Measurements from ENCODE around the gene ZNF771.

ZNF771 gene

GRCh38 chr16:30378236-30379157, 28.9 kb upstream of the ZNF771 start:
- peak; percentile 80 for ATAC-seq (replicated peaks; ENCODE audit: extremely low read depth, poor library complexity, severe bottlenecking)
- Mint-ChIP-seq H3K36me3 (ENCODE audit: insufficient read depth) (peaks cover 32% of the 10 kb centered on the region), H3K27me3 (no peaks in the 10 kb centered on the region), H3K4me1 (peaks cover 63% of the 10 kb centered on the region), H3K4me3 (peak overlapping the region; percentile 98), H3K27ac (ENCODE audit: low read depth) (peak overlapping the region; percentile 99), H3K9me3 (no peaks in the 10 kb centered on the region)
- DNase-seq (ENCODE audit: low spot score in 2 of 2), result peak; percentile 95 to 99

GRCh38 chr16:30379158-30379783, 28.1 kb upstream of the ZNF771 start:
- H3K27me3 Mint-ChIP-seq, result no peaks in the 10 kb centered on the region
- H3K27ac Mint-ChIP-seq (ENCODE audit: low read depth), result peak overlapping the region; percentile 99
- ATAC-seq (replicated peaks; ENCODE audit: extremely low read depth, poor library complexity, severe bottlenecking) (no peak), DNase-seq (ENCODE audit: low spot score in 2 of 2) (no peak)
- no peaks in the 10 kb centered on the region for H3K9me3 Mint-ChIP-seq
- peaks cover 32% of the 10 kb centered on the region for H3K36me3 Mint-ChIP-seq (ENCODE audit: insufficient read depth)
- H3K4me3 Mint-ChIP-seq, result peak overlapping the region; percentile 98
- H3K4me1 Mint-ChIP-seq, result peaks cover 67% of the 10 kb centered on the region

GRCh38 chr16:30380072-30380802, 27.2 kb upstream of the ZNF771 start:
- peaks cover 67% of the 10 kb centered on the region for H3K4me1 Mint-ChIP-seq
- ATAC-seq (replicated peaks; ENCODE audit: extremely low read depth, poor library complexity, severe bottlenecking) (no peak), DNase-seq (ENCODE audit: low spot score in 2 of 2) (no peak)
- H3K27ac Mint-ChIP-seq (ENCODE audit: low read depth), result peak overlapping the region; percentile 99
- H3K4me3 Mint-ChIP-seq, result peak overlapping the region; percentile 98
- no peaks in the 10 kb centered on the region for H3K27me3 Mint-ChIP-seq
- peaks cover 32% of the 10 kb centered on the region for H3K36me3 Mint-ChIP-seq (ENCODE audit: insufficient read depth)
- H3K9me3 Mint-ChIP-seq, result no peaks in the 10 kb centered on the region

GRCh38 chr16:30380803-30381208, 26.6 kb upstream of the ZNF771 start:
- no peak for DNase-seq (ENCODE audit: low spot score in 2 of 2)
- Mint-ChIP-seq H3K9me3 (no peaks in the 10 kb centered on the region), H3K27ac (ENCODE audit: low read depth) (peak overlapping the region; percentile 83), H3K36me3 (ENCODE audit: insufficient read depth) (peaks cover 32% of the 10 kb centered on the region), H3K4me1 (peaks cover 67% of the 10 kb centered on the region), H3K27me3 (no peaks in the 10 kb centered on the region), H3K4me3 (peak overlapping the region; percentile 98)
- no peak for ATAC-seq (replicated peaks; ENCODE audit: extremely low read depth, poor library complexity, severe bottlenecking)

GRCh38 chr16:30381291-30382041, 25.9 kb upstream of the ZNF771 start:
- Mint-ChIP-seq H3K27ac (ENCODE audit: low read depth) (peak overlapping the region; percentile 83), H3K4me3 (peak overlapping the region; percentile 98), H3K4me1 (peaks cover 67% of the 10 kb centered on the region), H3K27me3 (no peaks in the 10 kb centered on the region), H3K9me3 (no peaks in the 10 kb centered on the region), H3K36me3 (ENCODE audit: insufficient read depth) (peaks cover 32% of the 10 kb centered on the region)
- DNase-seq (ENCODE audit: low spot score in 2 of 2), result no peak
- no peak for ATAC-seq (replicated peaks; ENCODE audit: extremely low read depth, poor library complexity, severe bottlenecking)

DNA sequence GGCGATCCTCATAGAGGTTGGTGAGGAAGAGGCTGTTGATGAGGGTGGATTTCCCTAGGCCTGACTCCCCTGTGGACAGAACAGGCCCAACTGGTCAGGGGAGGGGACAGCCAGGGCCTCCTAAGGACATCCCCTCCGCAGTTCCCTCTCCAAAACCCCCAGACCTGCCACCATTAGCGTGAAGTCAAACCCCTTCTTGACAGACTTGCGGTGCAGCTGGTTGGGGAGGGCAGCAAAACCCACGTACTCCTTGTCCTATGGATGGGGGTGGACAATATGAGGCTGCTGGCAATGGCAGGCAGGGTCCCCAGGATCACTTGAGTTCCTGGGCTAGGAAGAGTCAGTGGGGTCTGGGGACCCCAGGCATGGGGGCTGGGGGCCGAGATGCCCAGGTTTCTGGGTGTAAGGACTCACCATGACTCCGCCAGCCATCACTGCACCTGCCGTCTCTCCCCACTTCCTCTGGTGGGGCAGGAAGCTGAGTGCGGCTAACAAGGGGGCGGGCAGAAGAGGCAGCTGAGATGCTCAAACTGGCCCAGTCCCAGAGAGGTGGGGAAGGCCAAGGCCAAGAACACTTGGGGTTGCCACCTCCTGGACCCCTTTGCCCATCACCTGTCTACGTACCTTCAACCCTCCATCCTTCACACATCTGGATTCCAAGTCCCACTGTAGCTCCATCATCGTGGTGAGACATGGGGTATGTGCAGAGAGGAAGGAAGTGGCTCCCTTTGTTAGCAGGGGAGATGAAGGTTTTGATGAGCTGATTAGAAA, 25.1 kb upstream of the ZNF771 start, which contains the start of gene SEPTIN1:
SEPTIN1 (minus strand) TSS at position 451 of the 771 bp plus-strand sequence; CDS start at position 432, 19 bp downstream.
- DNase-seq (ENCODE audit: low spot score in 2 of 2) (peak; percentile 61 to 73), ATAC-seq (replicated peaks; ENCODE audit: extremely low read depth, poor library complexity, severe bottlenecking) (peak; percentile 48)
- H3K9me3 Mint-ChIP-seq, result no peaks in the 10 kb centered on the region
- no peaks in the 10 kb centered on the region for H3K27me3 Mint-ChIP-seq
- H3K4me1 Mint-ChIP-seq, result peaks cover 64% of the 10 kb centered on the region
- H3K36me3 Mint-ChIP-seq (ENCODE audit: insufficient read depth), result peaks cover 32% of the 10 kb centered on the region
- peak within 1 kb of the TSS; percentile 98 for H3K4me3 Mint-ChIP-seq
- peak within 1 kb of the TSS; percentile 83 for H3K27ac Mint-ChIP-seq (ENCODE audit: low read depth)

- DNase-seq (ENCODE audit: low spot score in 2 of 2) (no peak), ATAC-seq (replicated peaks; ENCODE audit: extremely low read depth, poor library complexity, severe bottlenecking) (no peak)
- Mint-ChIP-seq H3K4me3 (peak overlapping the region; percentile 98), H3K9me3 (no peaks in the 10 kb centered on the region), H3K27me3 (no peaks in the 10 kb centered on the region), H3K27ac (ENCODE audit: low read depth) (peak overlapping the region; percentile 83), H3K36me3 (ENCODE audit: insufficient read depth) (peaks cover 24% of the 10 kb centered on the region), H3K4me1 (peaks cover 51% of the 10 kb centered on the region)
Measured at GRCh38 chr16:30383521-30383920, 23.9 kb upstream of the ZNF771 start.

DNA sequence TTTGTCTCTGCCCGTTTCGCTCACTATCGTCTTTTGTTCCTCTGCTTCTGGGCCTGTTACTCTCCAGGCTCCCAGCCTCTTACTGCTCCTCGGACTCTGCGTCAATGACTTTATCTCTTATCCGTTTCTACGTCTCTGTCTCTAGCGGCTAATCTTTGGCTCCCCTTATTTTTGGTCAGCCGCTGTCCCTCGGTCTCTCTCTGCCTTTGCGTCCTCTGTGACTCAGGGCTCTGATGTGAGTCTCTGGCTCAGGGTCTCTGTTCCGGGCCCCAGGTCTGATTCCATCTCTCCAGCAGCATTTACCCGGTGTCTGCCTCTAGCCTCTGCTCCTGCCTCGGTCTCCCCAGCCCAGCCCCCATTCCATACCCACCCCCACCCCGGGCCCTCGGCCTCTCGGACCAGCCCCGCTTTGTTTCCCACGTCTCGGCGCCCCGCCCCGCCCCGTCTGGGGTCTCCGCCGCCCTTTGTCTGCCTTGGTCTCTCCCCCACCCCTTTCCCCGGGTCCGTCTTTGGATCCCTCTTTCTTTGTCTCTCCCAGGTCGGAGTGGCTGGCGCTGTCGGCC, 12.7 kb upstream of the ZNF771 start:
- Mint-ChIP-seq H3K27ac (ENCODE audit: low read depth) (peak overlapping the region; percentile 86), H3K4me3 (peak overlapping the region; percentile 81), H3K4me1 (peaks cover 34% of the 10 kb centered on the region), H3K9me3 (no peaks in the 10 kb centered on the region), H3K36me3 (ENCODE audit: insufficient read depth) (peaks cover 8% of the 10 kb centered on the region), H3K27me3 (no peaks in the 10 kb centered on the region)
- DNase-seq (ENCODE audit: low spot score in 2 of 2) (no peak), ATAC-seq (replicated peaks; ENCODE audit: extremely low read depth, poor library complexity, severe bottlenecking) (no peak)

DNA sequence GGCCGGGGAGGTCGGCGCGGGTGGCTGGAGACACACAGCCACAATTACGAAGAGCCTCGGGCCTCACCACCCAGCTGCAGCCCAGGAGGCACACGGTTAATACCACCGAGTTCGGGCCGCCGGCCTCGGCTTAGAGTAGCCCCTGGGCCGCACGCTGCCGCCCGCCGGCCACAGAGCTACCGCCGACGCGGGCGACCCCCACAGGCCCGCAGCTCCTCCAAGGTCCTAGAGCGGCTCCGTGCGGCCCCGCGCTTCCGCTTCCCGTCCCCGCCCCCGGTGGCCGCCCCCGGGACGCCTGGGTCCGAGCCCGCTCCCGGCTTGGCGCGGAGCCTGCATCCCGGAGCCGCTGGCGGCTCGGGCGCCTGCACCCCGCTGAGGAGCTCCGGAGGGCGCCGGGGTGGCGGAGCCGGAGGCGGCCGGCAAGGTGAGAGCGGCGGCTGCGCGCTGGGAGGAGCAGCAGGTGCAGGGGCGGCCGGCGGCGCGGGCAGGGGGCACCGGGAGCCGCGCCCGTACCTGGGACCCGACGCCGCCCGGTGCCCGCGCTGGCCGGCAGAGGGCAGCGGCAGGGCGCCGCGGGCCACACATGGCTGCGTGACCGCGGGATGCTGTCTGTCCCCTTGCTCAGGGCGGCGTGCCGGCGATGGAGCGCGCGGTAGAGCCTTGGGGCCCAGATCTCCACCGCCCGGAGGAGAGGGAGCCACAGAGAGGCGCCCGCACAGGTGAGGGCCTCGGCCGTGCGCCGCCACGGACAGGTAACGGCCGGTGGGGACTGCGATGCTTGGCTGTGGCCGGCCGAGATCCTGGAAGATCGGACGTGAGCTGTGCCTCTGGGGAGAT, 12.0 kb upstream of the ZNF771 start, which contains the start of gene ZNF48:
ZNF48 (plus strand) TSS at position 266 of the 837 bp plus-strand sequence; CDS start at position 641, 375 bp downstream.
- ATAC-seq (replicated peaks; ENCODE audit: extremely low read depth, poor library complexity, severe bottlenecking), result peak; percentile 66
- Mint-ChIP-seq H3K27ac (ENCODE audit: low read depth) (peak within 1 kb of the TSS; percentile 86), H3K27me3 (no peaks in the 10 kb centered on the region), H3K4me3 (peak within 1 kb of the TSS; percentile 81), H3K4me1 (peaks cover 40% of the 10 kb centered on the region), H3K9me3 (no peaks in the 10 kb centered on the region), H3K36me3 (ENCODE audit: insufficient read depth) (peaks cover 8% of the 10 kb centered on the region)
- DNase-seq (ENCODE audit: low spot score in 2 of 2), result peak in 1 of 2 donors; percentile 27

DNA sequence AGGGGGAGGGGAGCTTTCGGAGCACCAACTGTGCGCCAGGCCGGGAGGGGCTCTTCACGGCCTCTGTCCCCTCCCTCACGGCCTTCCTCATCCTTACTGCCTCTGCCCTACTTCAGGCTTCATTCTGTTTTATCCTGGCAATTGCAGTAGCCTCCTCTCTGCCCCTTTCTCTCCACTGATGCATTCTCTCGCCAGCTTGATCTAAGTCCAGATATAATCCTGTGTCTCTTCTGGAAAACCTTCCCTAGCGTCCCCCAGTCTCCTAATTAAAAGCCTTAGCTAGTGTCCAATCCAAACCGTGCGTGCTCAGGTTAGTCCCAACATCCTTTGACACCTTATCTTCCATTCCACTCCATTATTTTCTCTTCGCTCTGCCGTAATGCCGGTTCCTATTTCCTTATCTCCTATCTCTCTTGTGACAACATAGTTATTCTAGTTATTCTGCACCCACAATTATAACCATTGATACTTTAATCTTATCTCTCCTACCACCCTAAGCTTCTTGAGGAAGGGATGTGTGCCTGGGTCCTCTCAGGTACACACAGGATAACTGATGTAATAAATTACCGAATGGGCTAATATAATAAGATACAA, 11.3 kb upstream of the ZNF771 start:
- H3K4me3 Mint-ChIP-seq, result peak overlapping the region; percentile 81
- H3K27me3 Mint-ChIP-seq, result no peaks in the 10 kb centered on the region
- H3K27ac Mint-ChIP-seq (ENCODE audit: low read depth), result peak overlapping the region; percentile 25
- H3K9me3 Mint-ChIP-seq, result no peaks in the 10 kb centered on the region
- DNase-seq (ENCODE audit: low spot score in 2 of 2) (no peak), ATAC-seq (replicated peaks; ENCODE audit: extremely low read depth, poor library complexity, severe bottlenecking) (no peak)
- H3K4me1 Mint-ChIP-seq, result peaks cover 42% of the 10 kb centered on the region
- H3K36me3 Mint-ChIP-seq (ENCODE audit: insufficient read depth), result peaks cover 10% of the 10 kb centered on the region

Measured in central memory CD8-positive, alpha-beta T cell (primary cell).